Mesenchymal stem cell (in vitro differentiated cells and primary cell): ENCODE measurements around the gene PTPN1.

ENCODE experiments used
- DNase-seq: peaks from one replicate; pipeline ENCODE4 v3.0.0-alpha.2; 2013
- H2AFZ ChIP-seq: one replicate; pipeline ENCODE4 v1.6.1; 2013; ENCODE audit warnings: low read depth, mild to moderate bottlenecking, control low read depth, inconsistent platforms, low read length, moderate library complexity
- H2AK5ac ChIP-seq: 2 replicates; pipeline ENCODE4 v1.6.1; 2013; ENCODE audit warnings: low read length, moderate library complexity, mild to moderate bottlenecking, inconsistent platforms; ENCODE audit not compliant: severe bottlenecking
- H2BK120ac ChIP-seq: one replicate; pipeline ENCODE4 v1.6.1; 2013; ENCODE audit warnings: low read depth, mild to moderate bottlenecking, inconsistent platforms, low read length, moderate library complexity
- H2BK12ac ChIP-seq, 2 experiments: one replicate each; pipeline ENCODE4 v1.6.1; 2013; ENCODE audit warnings: inconsistent platforms in 2 of 2, low read length in 2 of 2, mild to moderate bottlenecking in 2 of 2, moderate library complexity in 2 of 2, control low read depth in 1 of 2
- H2BK15ac ChIP-seq: one replicate; pipeline ENCODE4 v1.6.1; 2013; ENCODE audit warnings: mild to moderate bottlenecking, low read depth, inconsistent platforms; ENCODE audit not compliant: poor library complexity, severe bottlenecking
- H2BK5ac ChIP-seq: 2 replicates; pipeline ENCODE4 v1.6.1; 2013; ENCODE audit warnings: low read depth, mild to moderate bottlenecking, low read length, control low read depth, inconsistent platforms; ENCODE audit not compliant: poor library complexity, severe bottlenecking
- H3K14ac ChIP-seq, 2 experiments: one replicate each; pipeline ENCODE4 v1.6.1; 2013; ENCODE audit warnings: inconsistent platforms in 2 of 2, low read length in 2 of 2, control low read depth in 1 of 2, mild to moderate bottlenecking in 1 of 2, moderate library complexity in 1 of 2
- H3K18ac ChIP-seq, 2 experiments: one replicate each; pipeline ENCODE4 v1.6.1; 2013; ENCODE audit warnings: inconsistent platforms in 2 of 2, low read length in 2 of 2, control low read depth in 1 of 2, low read depth in 1 of 2, mild to moderate bottlenecking in 1 of 2
- H3K23ac ChIP-seq, 2 experiments: one replicate each; pipeline ENCODE4 v1.6.1; 2013; ENCODE audit warnings: inconsistent platforms in 2 of 2, low read length in 2 of 2, mild to moderate bottlenecking in 2 of 2, moderate library complexity in 2 of 2, control low read depth in 1 of 2
- H3K27ac ChIP-seq: 2 replicates; pipeline ENCODE4 v1.5.1; 2013; ENCODE audit warnings: mild to moderate bottlenecking, moderate library complexity, low read length, control low read depth, inconsistent platforms; ENCODE audit not compliant: poor library complexity, severe bottlenecking
- H3K27me3 ChIP-seq, 2 experiments: 2 replicates each; pipeline versions ENCODE4 v1.6.1 to v1.7.0; 2013; ENCODE audit warnings: low read length in 2 of 2, mild to moderate bottlenecking in 2 of 2, moderate library complexity in 2 of 2, control low read depth in 1 of 2, inconsistent platforms in 1 of 2; ENCODE audit not compliant: control insufficient read depth in 1 of 2, insufficient read depth in 1 of 2
- H3K36me3 ChIP-seq, 2 experiments: 2 replicates each; pipeline versions ENCODE4 v1.6.1 to v1.7.0; 2013; ENCODE audit warnings: low read length in 2 of 2, control low read depth in 1 of 2, inconsistent platforms in 1 of 2, low read depth in 1 of 2, mild to moderate bottlenecking in 1 of 2; ENCODE audit not compliant: insufficient read depth in 2 of 2, control insufficient read depth in 1 of 2
- H3K4ac ChIP-seq, 2 experiments: one replicate each; pipeline ENCODE4 v1.6.1; 2013; ENCODE audit warnings: inconsistent platforms in 2 of 2, low read length in 2 of 2, mild to moderate bottlenecking in 2 of 2, moderate library complexity in 2 of 2, control low read depth in 1 of 2, low read depth in 1 of 2
- H3K4me1 ChIP-seq: 2 replicates; pipeline ENCODE4 v1.6.1; 2013; ENCODE audit warnings: low read depth, low read length, control low read depth; ENCODE audit not compliant: control insufficient read depth, insufficient read depth
- H3K4me2 ChIP-seq: 2 replicates; pipeline ENCODE4 v1.6.1; 2013; ENCODE audit warnings: low read length, mild to moderate bottlenecking, inconsistent platforms; ENCODE audit not compliant: poor library complexity, severe bottlenecking
- H3K4me3 ChIP-seq, 2 experiments: 2 replicates each; pipeline versions ENCODE4 v1.5.1 to v1.7.0; 2013; ENCODE audit warnings: low read length in 2 of 2, mild to moderate bottlenecking in 2 of 2, control low read depth in 1 of 2, low read depth in 1 of 2; ENCODE audit not compliant: insufficient read depth in 1 of 2
- H3K79me1 ChIP-seq: replicated peaks from 2 replicates; pipeline ENCODE4 v1.6.1; 2013; ENCODE audit warnings: mild to moderate bottlenecking, control low read depth, low read length, inconsistent platforms; ENCODE audit not compliant: poor library complexity, severe bottlenecking
- H3K9ac ChIP-seq: 2 replicates; pipeline ENCODE4 v1.7.0; 2013; ENCODE audit warnings: mild to moderate bottlenecking, low read length, moderate library complexity
- H3K9me3 ChIP-seq: 2 replicates; pipeline ENCODE4 v1.7.0; 2013; ENCODE audit warnings: mild to moderate bottlenecking, low read length; ENCODE audit not compliant: control insufficient read depth
- H4K8ac ChIP-seq: one replicate; pipeline ENCODE4 v1.6.1; 2013; ENCODE audit warnings: inconsistent platforms, mild to moderate bottlenecking, low read length, moderate library complexity
- H4K91ac ChIP-seq: one replicate; pipeline ENCODE4 v1.6.1; 2013; ENCODE audit warnings: mild to moderate bottlenecking, low read length, inconsistent platforms
- WGBS: methylation state at CpG from one replicate; pipeline ENCODE4 v1.1.7; 2013; ENCODE audit warnings: mixed read lengths; 5-methylcytosine and 5-hydroxymethylcytosine counted together

Gene PTPN1

GRCh38 chr20:50550531-50550930 is 40.3 kb downstream of the PTPN1 start:
- Histone ChIP-seq H3K9me3 (no peaks in the 10 kb centered on the region), H3K36me3 (peaks cover 4 to 24% of the 10 kb centered on the region in 2 experiments), H3K79me1 (peaks cover 8% of the 10 kb centered on the region), H3K27ac (peak overlapping the region; percentile 24), H3K23ac (no peak overlapping the region), H3K18ac (no peak overlapping the region), H2AFZ (no peak overlapping the region), H2BK5ac (no peak overlapping the region), H4K91ac (no peak overlapping the region), H3K4ac (no peak overlapping the region), H3K14ac (no peak overlapping the region), H3K4me1 (peaks cover 9% of the 10 kb centered on the region), H3K27me3 (no peaks in the 10 kb centered on the region), H2BK15ac (no peak overlapping the region), H2BK120ac (no peak overlapping the region), H4K8ac (no peak overlapping the region), H2AK5ac (peak overlapping the region; percentile 6), H3K4me2 (no peak overlapping the region), H2BK12ac (no peak overlapping the region), H3K9ac (no peak overlapping the region), H3K4me3 (no peak overlapping the region)
- 60% methylated on average over 2 of the region's 2 CpGs for WGBS
- DNase-seq: peak; percentile 45

GRCh38 chr20:50551288-50551687 is 41.1 kb downstream of the PTPN1 start:
- Histone ChIP-seq H4K91ac (no peak overlapping the region), H3K4me3 (no peak overlapping the region), H2AFZ (no peak overlapping the region), H3K9me3 (no peaks in the 10 kb centered on the region), H2BK5ac (no peak overlapping the region), H3K36me3 (peaks cover 4 to 24% of the 10 kb centered on the region in 2 experiments), H3K4ac (no peak overlapping the region), H3K9ac (no peak overlapping the region), H3K4me2 (no peak overlapping the region), H3K18ac (no peak overlapping the region), H2BK15ac (no peak overlapping the region), H3K79me1 (peaks cover 8% of the 10 kb centered on the region), H2BK12ac (no peak overlapping the region), H3K23ac (no peak overlapping the region), H3K27me3 (no peaks in the 10 kb centered on the region), H2AK5ac (no peak overlapping the region), H4K8ac (no peak overlapping the region), H3K14ac (no peak overlapping the region), H3K27ac (peak overlapping the region; percentile 13), H3K4me1 (peaks cover 9% of the 10 kb centered on the region), H2BK120ac (no peak overlapping the region)
- DNase-seq: no peak
- WGBS: 100% methylated on average over 1 of the region's 4 CpGs

- H3K4me2 ChIP-seq: no peak overlapping the region
- peaks cover 13% of the 10 kb centered on the region for H3K4me1 ChIP-seq
- H3K36me3 ChIP-seq: peaks cover 7 to 32% of the 10 kb centered on the region in 2 experiments
- no peak overlapping the region for H2BK15ac ChIP-seq
- H3K79me1 ChIP-seq: peaks cover 11% of the 10 kb centered on the region
- no peak overlapping the region for H3K23ac ChIP-seq
- no peak for DNase-seq
- H3K4me3 ChIP-seq: no peak overlapping the region
- no peak overlapping the region for H3K27ac ChIP-seq
- no peak overlapping the region for H2BK5ac ChIP-seq
- 98% methylated on average over 3 of the region's 3 CpGs for WGBS
- H2AFZ ChIP-seq: no peak overlapping the region
- H3K18ac ChIP-seq: no peak overlapping the region
- no peak overlapping the region for H2BK12ac ChIP-seq
- no peaks in the 10 kb centered on the region for H3K27me3 ChIP-seq
- H3K14ac ChIP-seq: no peak overlapping the region
- no peak overlapping the region for H2BK120ac ChIP-seq
- no peak overlapping the region for H4K8ac ChIP-seq
- peak overlapping the region; percentile 1 for H2AK5ac ChIP-seq
- H3K9ac ChIP-seq: no peak overlapping the region
- H3K9me3 ChIP-seq: no peaks in the 10 kb centered on the region
- H3K4ac ChIP-seq: no peak overlapping the region
- no peak overlapping the region for H4K91ac ChIP-seq
These were observed 42.8 kb downstream of the PTPN1 start for GRCh38 chr20:50552979-50553378.

GRCh38 chr20:50554694-50555579 is 44.8 kb downstream of the PTPN1 start:
- H3K4me1 ChIP-seq: peaks cover 8% of the 10 kb centered on the region
- no peak overlapping the region for H3K4ac ChIP-seq
- 98% methylated on average over 2 of the region's 4 CpGs for WGBS
- no peak overlapping the region for H3K4me3 ChIP-seq
- no peaks in the 10 kb centered on the region for H3K27me3 ChIP-seq
- no peak overlapping the region for H3K27ac ChIP-seq
- no peak overlapping the region for H3K18ac ChIP-seq
- DNase-seq: no peak
- no peak overlapping the region for H2BK120ac ChIP-seq
- no peak overlapping the region for H2BK5ac ChIP-seq
- H2BK15ac ChIP-seq: no peak overlapping the region
- H4K91ac ChIP-seq: no peak overlapping the region
- no peak overlapping the region for H2BK12ac ChIP-seq
- no peak overlapping the region for H4K8ac ChIP-seq
- H2AK5ac ChIP-seq: no peak overlapping the region
- H3K36me3 ChIP-seq: peaks cover 4 to 23% of the 10 kb centered on the region in 2 experiments
- no peak overlapping the region for H3K9ac ChIP-seq
- H3K14ac ChIP-seq: no peak overlapping the region
- H3K79me1 ChIP-seq: peaks cover 13% of the 10 kb centered on the region
- no peak overlapping the region for H3K23ac ChIP-seq
- no peak overlapping the region for H2AFZ ChIP-seq
- H3K4me2 ChIP-seq: no peak overlapping the region
- no peaks in the 10 kb centered on the region for H3K9me3 ChIP-seq
